ENCODE measurements around the gene PTPRD. TPM values are rescaled to one million over a fixed set of nuclear protein-coding genes. Genes with fewer than 3 reads are reported as not detected.
"Not testable (repeated sequence)": the region's sequence is repeated elsewhere in the genome, so short reads cannot be mapped to it uniquely, and the experiment has no call there.

The PTPRD gene
- total RNA-seq, 2 experiments from 2014 or later, result not detected

- ChIA-PET CTCF (no interaction called here), POLR2A (no interaction called here)
- H3K36me3 Mint-ChIP-seq (ENCODE audit: low read depth), result no peaks in the 10 kb centered on the region
- H3K27me3 Mint-ChIP-seq (ENCODE audit: low read depth), result no peaks in the 10 kb centered on the region
- DNase-seq, result no peak
- ATAC-seq, result no peak
- no peak overlapping the region for H3K4me3 Mint-ChIP-seq
- peaks cover 16% of the 10 kb centered on the region for H3K9me3 Mint-ChIP-seq (ENCODE audit: insufficient read depth)
- H3K4me1 Mint-ChIP-seq (ENCODE audit: low read depth), result no peaks in the 10 kb centered on the region
- no peak overlapping the region for H3K27ac Mint-ChIP-seq
Measured at GRCh38 chr9:10443868-10444204, 169.0 kb downstream of the PTPRD start.

- Mint-ChIP-seq H3K27me3 (ENCODE audit: low read depth) (no peaks in the 10 kb centered on the region), H3K36me3 (ENCODE audit: low read depth) (no peaks in the 10 kb centered on the region), H3K9me3 (ENCODE audit: insufficient read depth) (peaks cover 16% of the 10 kb centered on the region), H3K27ac (no peak overlapping the region), H3K4me1 (ENCODE audit: low read depth) (no peaks in the 10 kb centered on the region), H3K4me3 (no peak overlapping the region)
- no peak for ATAC-seq
- no peak for DNase-seq
- CTCF ChIA-PET, result no interaction called here
- POLR2A ChIA-PET, result no interaction called here
Measured at GRCh38 chr9:10443181-10443867, 169.5 kb downstream of the PTPRD start.

- POLR2A ChIA-PET, result no interaction called here
- no peak for DNase-seq
Measured at GRCh38 chr9:10438955-10439354, 173.8 kb downstream of the PTPRD start.

GRCh38 chr9:10436756-10437155 lies 176.0 kb downstream of the PTPRD start:
- POLR2A ChIA-PET, result no interaction called here
- Mint-ChIP-seq H3K27ac (no peak overlapping the region), H3K27me3 (ENCODE audit: low read depth) (no peaks in the 10 kb centered on the region), H3K9me3 (ENCODE audit: insufficient read depth) (no peaks in the 10 kb centered on the region), H3K36me3 (ENCODE audit: low read depth) (no peaks in the 10 kb centered on the region), H3K4me1 (ENCODE audit: low read depth) (no peaks in the 10 kb centered on the region), H3K4me3 (no peak overlapping the region)
- no peak for ATAC-seq
- no peak for DNase-seq
- CTCF ChIA-PET, result no interaction called here

More at GRCh38 chr9:10438955-10439354, 173.8 kb downstream of the PTPRD start:
- H3K27ac Mint-ChIP-seq, result no peak overlapping the region
- no peaks in the 10 kb centered on the region for H3K27me3 Mint-ChIP-seq (ENCODE audit: low read depth)
- H3K9me3 Mint-ChIP-seq (ENCODE audit: insufficient read depth), result peaks cover 8% of the 10 kb centered on the region
- ATAC-seq, result no peak
- no peaks in the 10 kb centered on the region for H3K4me1 Mint-ChIP-seq (ENCODE audit: low read depth)
- CTCF ChIA-PET, result no interaction called here
- no peak overlapping the region for H3K4me3 Mint-ChIP-seq
- no peaks in the 10 kb centered on the region for H3K36me3 Mint-ChIP-seq (ENCODE audit: low read depth)

DNA sequence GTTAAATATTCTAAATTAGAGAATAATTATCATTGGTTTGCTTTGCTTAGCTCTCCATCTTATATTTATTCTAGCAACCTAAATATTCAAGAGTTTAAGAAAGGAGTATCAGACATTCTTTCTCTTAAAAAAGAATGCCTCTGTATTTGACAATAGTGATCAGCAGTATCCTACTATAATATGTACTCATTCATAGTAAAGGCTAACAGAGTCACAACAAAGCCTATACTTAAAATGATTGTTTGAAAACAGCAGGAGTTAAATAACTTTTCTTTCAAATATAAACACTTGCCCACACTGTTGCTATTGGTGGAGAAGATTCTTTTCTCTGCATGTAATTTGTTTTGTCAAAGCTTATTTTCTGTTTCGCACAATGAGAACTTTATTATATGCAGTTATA lies 178.4 kb downstream of the PTPRD start:
- ChIA-PET POLR2A (no interaction called here), CTCF (no interaction called here)
- Mint-ChIP-seq H3K4me1 (ENCODE audit: low read depth) (no peaks in the 10 kb centered on the region), H3K4me3 (no peak overlapping the region), H3K27me3 (ENCODE audit: low read depth) (no peaks in the 10 kb centered on the region), H3K27ac (no peak overlapping the region), H3K36me3 (ENCODE audit: low read depth) (no peaks in the 10 kb centered on the region), H3K9me3 (ENCODE audit: insufficient read depth) (no peaks in the 10 kb centered on the region)
- ATAC-seq (no peak), DNase-seq (no peak)

DNA sequence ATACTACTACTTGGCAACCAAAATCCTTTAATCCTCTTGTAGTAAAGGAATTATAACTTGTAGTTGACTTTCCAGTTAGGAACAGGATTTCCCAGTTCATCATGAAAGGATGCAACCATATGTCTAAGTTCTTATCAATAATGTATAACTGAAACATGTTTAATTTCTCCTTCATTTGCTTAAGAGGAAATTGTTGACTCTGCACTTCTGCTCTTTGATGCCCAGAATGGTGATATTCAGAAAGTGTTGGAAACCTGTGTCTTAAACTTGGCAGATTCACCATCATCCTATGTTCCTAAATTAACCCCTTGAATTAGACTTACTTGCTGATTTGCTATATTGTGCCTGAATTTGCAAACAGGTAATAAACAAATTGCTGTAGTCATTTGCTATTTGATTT lies 201.5 kb downstream of the PTPRD start:
- H3K4me1 Mint-ChIP-seq (ENCODE audit: low read depth), result no peaks in the 10 kb centered on the region
- POLR2A ChIA-PET, result no interaction called here
- no peaks in the 10 kb centered on the region for H3K27me3 Mint-ChIP-seq (ENCODE audit: low read depth)
- H3K9me3 Mint-ChIP-seq (ENCODE audit: insufficient read depth), result peaks cover 10% of the 10 kb centered on the region
- H3K27ac Mint-ChIP-seq, result no peak overlapping the region
- CTCF ChIA-PET, result no interaction called here
- H3K36me3 Mint-ChIP-seq (ENCODE audit: low read depth), result no peaks in the 10 kb centered on the region
- no peak for DNase-seq
- H3K4me3 Mint-ChIP-seq, result no peak overlapping the region
- ATAC-seq, result no peak

DNA sequence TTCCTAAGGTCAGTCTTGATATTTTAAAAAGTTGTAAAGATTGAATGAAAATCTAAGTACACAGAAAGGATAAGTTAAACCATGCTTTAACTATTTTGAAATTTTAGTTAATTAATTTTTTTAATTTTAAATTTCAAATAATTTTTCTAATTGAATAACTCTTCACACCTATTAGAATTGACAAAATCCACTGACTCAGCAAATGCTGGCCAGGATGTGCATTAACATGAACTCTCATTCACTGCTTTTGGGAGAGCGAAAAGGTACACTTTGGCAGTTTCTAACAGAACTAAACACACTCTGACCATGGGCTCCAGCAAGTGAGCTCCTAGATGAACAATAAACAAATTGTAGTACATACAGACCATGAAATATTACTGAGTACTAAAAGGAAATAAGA lies 209.5 kb downstream of the PTPRD start:
- POLR2A ChIA-PET, result no interaction called here
- Mint-ChIP-seq H3K27me3 (ENCODE audit: low read depth) (no peaks in the 10 kb centered on the region), H3K4me3 (no peak overlapping the region), H3K9me3 (ENCODE audit: insufficient read depth) (peaks cover 12% of the 10 kb centered on the region), H3K27ac (no peak overlapping the region), H3K4me1 (ENCODE audit: low read depth) (no peaks in the 10 kb centered on the region), H3K36me3 (ENCODE audit: low read depth) (no peaks in the 10 kb centered on the region)
- ATAC-seq (no peak), DNase-seq (no peak)
- CTCF ChIA-PET, result no interaction called here

- H3K4me1 Mint-ChIP-seq (ENCODE audit: low read depth), result no peaks in the 10 kb centered on the region
- H3K27me3 Mint-ChIP-seq (ENCODE audit: low read depth), result no peaks in the 10 kb centered on the region
- ChIA-PET POLR2A (no interaction called here), CTCF (no interaction called here)
- no peak overlapping the region for H3K27ac Mint-ChIP-seq
- ATAC-seq, result no peak
- peaks cover 7% of the 10 kb centered on the region for H3K9me3 Mint-ChIP-seq (ENCODE audit: insufficient read depth)
- no peaks in the 10 kb centered on the region for H3K36me3 Mint-ChIP-seq (ENCODE audit: low read depth)
- DNase-seq, result no peak
- no peak overlapping the region for H3K4me3 Mint-ChIP-seq
Measured at GRCh38 chr9:10396615-10397014, 216.2 kb downstream of the PTPRD start.

- ATAC-seq, result no peak
- no peaks in the 10 kb centered on the region for H3K4me1 Mint-ChIP-seq (ENCODE audit: low read depth)
- no peaks in the 10 kb centered on the region for H3K27me3 Mint-ChIP-seq (ENCODE audit: low read depth)
- ChIA-PET CTCF (no interaction called here), POLR2A (no interaction called here)
- no peak overlapping the region for H3K4me3 Mint-ChIP-seq
- no peaks in the 10 kb centered on the region for H3K36me3 Mint-ChIP-seq (ENCODE audit: low read depth)
- no peak for DNase-seq
- H3K9me3 Mint-ChIP-seq (ENCODE audit: insufficient read depth), result peaks cover 3% of the 10 kb centered on the region
- H3K27ac Mint-ChIP-seq, result no peak overlapping the region
Measured at GRCh38 chr9:10387282-10387681, 225.5 kb downstream of the PTPRD start.

- no peaks in the 10 kb centered on the region for H3K27me3 Mint-ChIP-seq (ENCODE audit: low read depth)
- CTCF ChIA-PET, result no interaction called here
- POLR2A ChIA-PET, result no interaction called here
- H3K4me3 Mint-ChIP-seq, result no peak overlapping the region
- no peaks in the 10 kb centered on the region for H3K9me3 Mint-ChIP-seq (ENCODE audit: insufficient read depth)
- ATAC-seq (no peak), DNase-seq (no peak)
- H3K36me3 Mint-ChIP-seq (ENCODE audit: low read depth), result no peaks in the 10 kb centered on the region
- no peaks in the 10 kb centered on the region for H3K4me1 Mint-ChIP-seq (ENCODE audit: low read depth)
- no peak overlapping the region for H3K27ac Mint-ChIP-seq
Measured at GRCh38 chr9:10371824-10372223, 241.0 kb downstream of the PTPRD start.

DNA sequence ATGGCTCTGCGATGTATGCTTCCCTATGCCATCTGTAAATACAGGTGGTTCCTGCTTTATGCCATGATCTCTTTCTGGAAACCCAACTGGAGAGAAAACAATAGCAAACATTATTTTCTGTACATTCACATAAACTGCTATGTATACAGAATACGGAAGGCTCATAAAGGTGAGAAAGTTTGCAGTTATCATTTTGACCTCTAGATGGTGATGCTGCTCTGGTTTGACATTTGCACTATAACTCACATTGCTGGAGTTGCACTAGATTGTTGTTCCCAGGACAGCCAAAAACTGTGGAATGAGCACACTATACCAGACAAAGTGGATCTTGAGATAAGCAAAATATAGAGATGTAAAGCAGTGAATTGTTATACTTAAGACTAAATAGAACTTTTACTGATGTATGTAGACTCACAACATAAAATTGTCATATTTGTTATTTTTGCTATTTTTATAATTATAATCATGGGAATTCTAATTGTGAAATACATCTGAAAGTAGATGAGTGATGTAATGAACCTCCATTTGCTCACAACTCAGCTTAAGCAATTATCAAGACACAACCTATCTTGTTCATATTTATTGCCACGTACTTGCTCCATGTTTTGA lies 246.5 kb downstream of the PTPRD start:
- no peak for DNase-seq
- H3K27me3 Mint-ChIP-seq (ENCODE audit: low read depth), result no peaks in the 10 kb centered on the region
- ATAC-seq, result peak; percentile 51
- no peak overlapping the region for H3K27ac Mint-ChIP-seq
- CTCF ChIA-PET, result no interaction called here
- H3K4me1 Mint-ChIP-seq (ENCODE audit: low read depth), result no peaks in the 10 kb centered on the region
- H3K4me3 Mint-ChIP-seq, result no peak overlapping the region
- H3K36me3 Mint-ChIP-seq (ENCODE audit: low read depth), result no peaks in the 10 kb centered on the region
- POLR2A ChIA-PET, result no interaction called here
- H3K9me3 Mint-ChIP-seq (ENCODE audit: insufficient read depth), result peaks cover 6% of the 10 kb centered on the region

DNA sequence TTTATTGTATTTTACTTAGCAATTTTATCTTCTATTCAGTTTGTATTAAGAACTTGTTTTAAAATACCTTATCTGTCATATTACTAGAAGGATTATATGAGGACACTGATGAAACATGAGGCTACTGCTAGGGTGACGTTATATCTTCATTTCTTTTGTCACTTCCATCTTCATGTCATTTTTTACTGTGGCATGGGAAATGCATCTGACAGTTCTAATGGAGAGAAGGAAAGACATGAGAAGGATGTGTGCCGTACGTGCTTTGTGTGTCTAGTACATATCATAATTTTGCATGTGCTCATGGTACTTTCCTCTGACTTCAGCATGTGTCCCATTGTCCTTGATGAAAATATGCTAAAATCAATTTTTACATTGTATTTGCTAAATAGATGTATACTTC lies 258.2 kb downstream of the PTPRD start:
- H3K27me3 Mint-ChIP-seq (ENCODE audit: low read depth), result no peaks in the 10 kb centered on the region
- peaks cover 5% of the 10 kb centered on the region for H3K9me3 Mint-ChIP-seq (ENCODE audit: insufficient read depth)
- H3K27ac Mint-ChIP-seq, result no peak overlapping the region
- no peak overlapping the region for H3K4me3 Mint-ChIP-seq
- CTCF ChIA-PET, result no interaction called here
- no peak for ATAC-seq
- POLR2A ChIA-PET, result no interaction called here
- H3K36me3 Mint-ChIP-seq (ENCODE audit: low read depth), result no peaks in the 10 kb centered on the region
- no peak for DNase-seq
- H3K4me1 Mint-ChIP-seq (ENCODE audit: low read depth), result no peaks in the 10 kb centered on the region

DNA sequence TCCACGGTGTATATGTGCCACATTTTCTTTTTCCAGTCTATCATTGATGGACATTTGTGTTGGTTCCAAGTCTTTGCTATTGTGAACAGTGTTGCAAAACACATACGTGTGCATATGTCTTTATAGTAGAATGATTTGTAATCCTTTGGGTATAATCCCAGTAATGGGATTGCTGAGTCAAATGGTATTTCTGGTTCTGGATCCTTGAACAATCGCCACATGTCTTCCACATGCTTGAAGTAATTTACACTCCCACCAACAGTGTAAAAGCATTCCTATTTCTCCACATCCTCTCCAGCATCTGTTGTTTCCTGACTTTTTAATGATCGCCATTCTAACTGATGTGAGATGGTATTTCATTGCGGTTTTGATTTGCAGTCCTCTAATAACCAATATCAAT lies 267.2 kb downstream of the PTPRD start:
- H3K4me3 Mint-ChIP-seq; H3K27me3 Mint-ChIP-seq (ENCODE audit: low read depth); H3K4me1 Mint-ChIP-seq (ENCODE audit: low read depth); POLR2A ChIA-PET; DNase-seq; H3K36me3 Mint-ChIP-seq (ENCODE audit: low read depth); CTCF ChIA-PET; H3K27ac Mint-ChIP-seq; ATAC-seq; H3K9me3 Mint-ChIP-seq (ENCODE audit: insufficient read depth): not testable (repeated sequence)

Measured in activated CD8-positive, alpha-beta T cell treated with anti-CD3 and anti-CD28 coated beads, Interleukin-2, amount 10 ng/mL, durations not matched to agents 7 days and 5 days (primary cell).